ENCODE results near the gene NOD2. TPM values are rescaled to one million over a fixed set of nuclear protein-coding genes. Genes with fewer than 3 reads are reported as not detected.

Gene NOD2
- total RNA-seq, 1 experiment from 2014 or later: 0.70 TPM

DNA sequence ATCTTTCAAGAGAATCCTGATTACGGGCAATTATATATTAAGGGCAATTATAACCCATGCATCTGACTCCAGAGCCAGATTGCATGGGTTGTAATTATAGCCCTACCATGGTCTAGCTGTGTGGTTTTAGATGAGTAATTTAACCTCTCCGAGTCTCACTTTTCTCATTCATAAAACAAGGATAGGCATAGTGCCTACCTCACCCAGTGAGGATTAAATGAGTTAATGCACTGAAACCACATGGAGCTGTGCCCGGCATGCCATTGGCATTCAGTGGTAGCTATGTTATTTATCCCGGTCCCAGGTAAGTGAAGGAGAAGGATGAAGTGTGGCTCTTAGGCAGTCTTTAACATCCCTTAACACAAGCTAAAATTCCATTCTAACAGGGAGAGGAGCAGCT, 18.6 kb upstream of the NOD2 start:
- no peak overlapping the region for H3K4me2 ChIP-seq
- H3K36me3 ChIP-seq (ENCODE audit: low read depth): no peaks in the 10 kb centered on the region
- no TSS peak for BruUV-seq (replicated peaks)
- TF ChIP-seq, protein P1, sequence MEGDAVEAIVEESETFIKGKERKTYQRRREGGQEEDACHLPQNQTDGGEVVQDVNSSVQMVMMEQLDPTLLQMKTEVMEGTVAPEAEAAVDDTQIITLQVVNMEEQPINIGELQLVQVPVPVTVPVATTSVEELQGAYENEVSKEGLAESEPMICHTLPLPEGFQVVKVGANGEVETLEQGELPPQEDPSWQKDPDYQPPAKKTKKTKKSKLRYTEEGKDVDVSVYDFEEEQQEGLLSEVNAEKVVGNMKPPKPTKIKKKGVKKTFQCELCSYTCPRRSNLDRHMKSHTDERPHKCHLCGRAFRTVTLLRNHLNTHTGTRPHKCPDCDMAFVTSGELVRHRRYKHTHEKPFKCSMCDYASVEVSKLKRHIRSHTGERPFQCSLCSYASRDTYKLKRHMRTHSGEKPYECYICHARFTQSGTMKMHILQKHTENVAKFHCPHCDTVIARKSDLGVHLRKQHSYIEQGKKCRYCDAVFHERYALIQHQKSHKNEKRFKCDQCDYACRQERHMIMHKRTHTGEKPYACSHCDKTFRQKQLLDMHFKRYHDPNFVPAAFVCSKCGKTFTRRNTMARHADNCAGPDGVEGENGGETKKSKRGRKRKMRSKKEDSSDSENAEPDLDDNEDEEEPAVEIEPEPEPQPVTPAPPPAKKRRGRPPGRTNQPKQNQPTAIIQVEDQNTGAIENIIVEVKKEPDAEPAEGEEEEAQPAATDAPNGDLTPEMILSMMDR (conservative IDR thresholded peaks at IDR 0.05): no peak
- no peak for TF ChIP-seq EZH2 (IDR thresholded peaks at IDR 0.05; ENCODE audit: low read depth)
- ChIA-PET POLR2A (ENCODE audit: unreplicated experiment) (no interaction called here), CTCF (interaction anchor here (2.1 kb wide), 1 partner anchor 132 kb away, joined by 8 read pairs; no protein-coding TSS in a partner anchor)
- no peak overlapping the region for H3K27ac ChIP-seq
- H3K4me1 ChIP-seq (replicated peaks; ENCODE audit: insufficient read depth): peaks cover 13% of the 10 kb centered on the region
- DNase-seq: no peak
- no peak overlapping the region for H2AFZ ChIP-seq
- no peaks in the 10 kb centered on the region for H3K27me3 ChIP-seq (ENCODE audit: insufficient read depth, low read depth)
- no peaks in the 10 kb centered on the region for H3K79me2 ChIP-seq (ENCODE audit: low read depth)
- no peaks in the 10 kb centered on the region for H4K20me1 ChIP-seq (ENCODE audit: insufficient read depth)
- H3K9me3 ChIP-seq (ENCODE audit: insufficient read depth, low read depth): peaks cover 21% of the 10 kb centered on the region; the same call in 1 of the 2 replicates
- H3K9me2 ChIP-seq (ENCODE audit: insufficient read depth): no peaks in the 10 kb centered on the region
- intact Hi-C loops (cut with micrococcal nuclease; ENCODE audit: unreplicated experiment): loop anchor here (5.0 kb wide), 1 partner anchor 42 kb away; no protein-coding TSS in a partner anchor
- H3F3A ChIP-seq (ENCODE audit: insufficient read depth, low read depth): no peaks in the 10 kb centered on the region
- H3K4me3 ChIP-seq: no peak overlapping the region

DNA sequence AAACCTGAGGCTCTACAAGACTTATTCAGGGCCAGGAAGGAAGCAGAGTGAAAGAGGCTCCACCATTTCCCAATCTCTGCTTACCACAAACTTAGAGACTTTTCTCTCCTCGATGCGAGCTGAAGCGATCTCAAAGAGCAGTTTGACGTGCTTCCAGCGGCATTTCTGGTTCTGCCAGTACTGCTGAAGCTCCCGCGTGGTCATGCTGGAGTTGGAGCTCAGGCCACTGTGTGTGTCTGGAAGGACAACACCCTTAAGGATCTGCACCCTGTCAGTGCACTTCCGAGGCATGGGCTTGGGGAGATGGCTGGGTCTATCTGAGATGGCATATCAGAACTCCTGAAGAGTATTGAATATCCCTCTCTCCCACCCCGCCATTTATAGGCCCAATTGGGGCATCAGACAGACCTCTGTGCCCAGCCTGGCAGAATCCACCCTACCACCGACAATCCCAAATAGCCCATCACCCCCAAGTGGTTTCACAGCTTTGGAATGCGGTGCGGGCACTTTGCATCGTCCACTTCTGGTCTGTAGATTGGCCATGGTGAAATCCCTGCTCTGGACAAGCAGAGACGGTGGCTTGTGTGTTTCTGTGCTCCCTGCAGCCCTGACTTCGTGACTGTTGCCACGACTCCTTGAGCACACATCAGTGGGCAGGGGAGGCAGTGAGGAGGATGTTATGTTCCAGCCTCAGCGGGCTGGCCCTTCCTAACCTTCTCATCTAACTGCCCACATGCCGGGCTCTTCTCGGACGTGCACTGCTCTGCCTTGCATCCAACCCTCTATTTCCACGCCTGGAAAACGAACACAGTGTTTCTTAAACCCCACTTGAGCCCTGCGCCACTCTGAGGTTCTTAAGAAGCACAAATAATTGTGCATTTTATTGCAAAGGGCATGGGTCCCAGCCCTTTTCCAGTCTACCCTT, 17.5 kb upstream of the NOD2 start:
- Histone ChIP-seq H3K27me3 (ENCODE audit: insufficient read depth, low read depth) (no peaks in the 10 kb centered on the region), H3K9me3 (ENCODE audit: insufficient read depth, low read depth) (peaks cover 21% of the 10 kb centered on the region; the same call in 1 of the 2 replicates), H3K9me2 (ENCODE audit: insufficient read depth) (no peaks in the 10 kb centered on the region), H3K79me2 (ENCODE audit: low read depth) (no peaks in the 10 kb centered on the region), H3K4me2 (no peak overlapping the region), H3K27ac (no peak overlapping the region), H3F3A (ENCODE audit: insufficient read depth, low read depth) (no peaks in the 10 kb centered on the region), H3K4me3 (no peak overlapping the region), H3K4me1 (replicated peaks; ENCODE audit: insufficient read depth) (peaks cover 13% of the 10 kb centered on the region), H3K36me3 (ENCODE audit: low read depth) (no peaks in the 10 kb centered on the region), H2AFZ (no peak overlapping the region), H4K20me1 (ENCODE audit: insufficient read depth) (no peaks in the 10 kb centered on the region)
- ChIA-PET CTCF (interaction anchor here (2.1 kb wide), 1 partner anchor 130 kb away, joined by 8 read pairs; no protein-coding TSS in a partner anchor), POLR2A (ENCODE audit: unreplicated experiment) (interaction anchor here (0.6 kb wide), 1 partner anchor 52 kb away, joined by 4 read pairs; no protein-coding TSS in a partner anchor)
- TF ChIP-seq EZH2 (IDR thresholded peaks at IDR 0.05; ENCODE audit: low read depth): no peak
- TF ChIP-seq, protein P1 (conservative IDR thresholded peaks at IDR 0.05): no peak
- intact Hi-C loops (cut with micrococcal nuclease; ENCODE audit: unreplicated experiment): loop anchor here (5.0 kb wide), 1 partner anchor 41 kb away; no protein-coding TSS in a partner anchor
- peak; percentile 53 to 58 for DNase-seq
- BruUV-seq (replicated peaks): no TSS peak

DNA sequence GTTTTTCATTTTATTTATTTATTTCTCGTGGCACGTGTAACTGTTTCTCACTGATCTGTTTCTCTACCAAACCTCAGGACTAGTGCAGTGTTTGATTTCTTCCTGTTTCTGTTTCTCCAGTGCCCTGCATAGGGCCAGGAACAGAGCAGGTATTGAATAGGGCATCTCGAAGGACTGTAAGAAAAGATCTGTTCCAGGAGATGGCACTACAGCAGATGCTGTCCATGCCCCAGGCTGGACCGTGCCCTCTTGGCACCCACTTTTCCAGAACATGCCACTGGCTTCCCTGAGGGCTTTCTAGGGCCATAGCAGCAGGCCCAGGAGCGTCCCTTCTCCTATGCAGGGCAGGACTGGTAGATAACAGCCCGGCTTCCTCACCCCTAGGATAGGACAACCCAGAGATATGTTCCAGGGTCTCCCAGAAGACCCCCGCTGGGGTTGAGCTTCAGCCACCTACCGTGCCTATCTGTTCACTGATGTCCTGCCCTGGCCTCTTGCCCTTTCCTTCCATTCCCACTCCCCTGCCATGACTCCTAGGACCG, 16.7 kb upstream of the NOD2 start:
- Histone ChIP-seq H3F3A (ENCODE audit: insufficient read depth, low read depth) (no peaks in the 10 kb centered on the region), H3K79me2 (ENCODE audit: low read depth) (no peaks in the 10 kb centered on the region), H4K20me1 (ENCODE audit: insufficient read depth) (no peaks in the 10 kb centered on the region), H3K9me2 (ENCODE audit: insufficient read depth) (no peaks in the 10 kb centered on the region), H3K36me3 (ENCODE audit: low read depth) (no peaks in the 10 kb centered on the region), H3K4me3 (no peak overlapping the region), H3K4me1 (replicated peaks; ENCODE audit: insufficient read depth) (peaks cover 13% of the 10 kb centered on the region), H3K27ac (no peak overlapping the region), H2AFZ (no peak overlapping the region), H3K27me3 (ENCODE audit: insufficient read depth, low read depth) (no peaks in the 10 kb centered on the region), H3K9me3 (ENCODE audit: insufficient read depth, low read depth) (peaks cover 21% of the 10 kb centered on the region; the same call in 1 of the 2 replicates), H3K4me2 (no peak overlapping the region)
- intact Hi-C loops (cut with micrococcal nuclease; ENCODE audit: unreplicated experiment): loop anchor here (5.0 kb wide), 1 partner anchor 41 kb away; no protein-coding TSS in a partner anchor
- no TSS peak for BruUV-seq (replicated peaks)
- no peak for DNase-seq
- ChIA-PET POLR2A (ENCODE audit: unreplicated experiment) (no interaction called here), CTCF (no interaction called here)
- TF ChIP-seq, protein P1 (conservative IDR thresholded peaks at IDR 0.05): no peak
- no peak for TF ChIP-seq EZH2 (IDR thresholded peaks at IDR 0.05; ENCODE audit: low read depth)
